ENCODE results near the gene KIF5A.

KIF5A gene

DNA sequence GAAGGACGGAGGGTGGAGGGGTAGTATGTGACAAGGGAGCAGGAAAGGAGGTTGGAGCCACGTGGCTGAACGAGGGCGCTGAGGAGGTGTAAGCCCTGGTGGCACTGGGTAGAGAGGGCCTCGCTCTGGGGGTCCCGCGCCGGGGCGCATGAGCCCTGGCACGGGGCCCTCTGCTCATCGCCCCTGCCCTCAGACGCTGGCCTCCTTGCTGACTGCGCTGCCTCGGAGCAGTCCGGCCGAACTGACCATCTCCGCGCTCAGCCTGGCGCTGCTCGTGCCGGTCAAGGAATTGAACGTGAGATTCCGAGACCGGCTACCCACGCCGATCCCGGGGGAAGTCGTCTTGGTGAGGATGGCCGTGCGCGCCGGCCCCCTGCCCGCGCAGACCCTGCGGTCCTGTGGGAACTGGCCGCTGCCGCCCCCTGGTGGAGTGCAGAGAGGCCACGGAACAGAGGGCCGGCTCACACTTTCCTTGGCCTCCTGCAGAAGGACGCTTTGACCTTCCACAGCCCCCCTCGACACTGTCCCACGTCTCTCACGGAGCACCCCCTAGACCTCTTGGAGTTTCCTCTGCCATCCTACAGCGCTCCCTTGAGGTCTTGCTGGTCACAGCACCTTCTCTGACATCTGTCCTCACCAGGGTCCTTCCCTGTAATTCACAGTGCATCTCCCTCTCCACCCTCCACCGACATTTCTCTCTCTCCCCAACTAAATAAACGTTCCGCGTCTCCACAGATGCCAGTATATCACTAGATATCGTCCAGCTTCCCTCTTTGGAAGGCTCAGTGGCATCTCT lies 71.9 kb downstream of the KIF5A start:
- peak; percentile 25 to 30 for DNase-seq

DNA sequence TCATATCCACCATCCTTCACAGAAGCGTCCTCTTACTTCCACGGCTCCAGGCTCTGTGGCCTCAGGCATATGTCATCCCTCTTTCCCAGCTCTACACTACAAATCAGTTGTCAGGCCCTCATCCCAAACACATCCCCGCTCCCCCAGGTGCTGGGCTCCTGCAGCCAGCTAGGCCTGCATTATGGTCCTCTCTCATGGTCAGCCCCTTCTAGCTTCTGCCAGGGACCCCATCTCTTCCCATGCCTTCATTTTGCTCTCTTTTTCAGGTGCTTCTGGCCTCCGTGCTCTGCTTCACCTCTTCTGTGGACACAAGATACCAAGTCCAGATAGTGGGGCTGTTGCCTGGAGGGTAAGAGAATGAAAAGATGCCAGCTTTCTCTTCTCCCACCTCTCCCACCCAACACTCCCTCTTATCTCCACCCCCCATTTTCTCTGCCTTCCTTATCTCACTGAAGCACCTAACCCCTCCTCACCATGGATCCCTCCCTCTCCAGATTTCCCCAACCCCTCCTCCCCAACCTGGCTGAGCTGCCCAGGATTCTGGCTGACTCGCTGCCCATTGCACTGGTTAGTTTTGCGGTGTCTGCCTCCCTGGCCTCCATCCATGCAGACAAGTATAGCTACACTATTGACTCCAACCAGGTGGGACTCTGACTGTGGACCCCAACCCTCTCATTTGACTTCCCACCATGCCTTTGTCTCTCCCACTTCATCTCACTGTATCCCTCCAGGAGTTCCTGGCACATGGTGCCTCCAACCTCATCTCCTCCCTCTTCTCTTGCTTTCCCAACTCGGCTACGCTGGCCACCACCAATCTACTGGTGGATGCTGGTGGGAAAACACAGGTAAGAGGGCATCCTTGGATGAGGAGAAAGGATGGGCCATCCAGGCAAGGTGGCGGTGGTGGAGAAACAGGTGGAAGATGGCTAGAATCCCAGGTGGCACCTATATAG lies 72.7 kb downstream of the KIF5A start:
- no peak for DNase-seq

DNA sequence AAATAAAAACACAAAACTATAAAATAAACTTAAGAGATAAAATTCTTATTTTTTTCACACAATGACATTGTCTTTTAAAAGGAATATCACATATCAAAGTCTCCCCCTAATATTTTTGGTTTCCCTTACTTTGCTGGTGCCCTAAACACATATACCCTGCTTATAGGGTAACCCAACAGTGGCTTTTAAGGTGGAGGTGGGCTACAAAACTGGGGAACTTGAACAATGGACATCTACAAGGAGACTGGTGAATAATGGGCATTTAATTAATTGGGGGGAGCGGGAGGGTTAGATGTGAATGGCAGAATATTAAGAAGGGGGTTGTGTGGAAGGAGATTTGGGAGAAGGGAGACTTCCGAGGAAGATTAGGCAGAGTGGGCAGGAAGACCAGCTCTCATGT lies 73.5 kb downstream of the KIF5A start:
- DNase-seq = no peak

DNA sequence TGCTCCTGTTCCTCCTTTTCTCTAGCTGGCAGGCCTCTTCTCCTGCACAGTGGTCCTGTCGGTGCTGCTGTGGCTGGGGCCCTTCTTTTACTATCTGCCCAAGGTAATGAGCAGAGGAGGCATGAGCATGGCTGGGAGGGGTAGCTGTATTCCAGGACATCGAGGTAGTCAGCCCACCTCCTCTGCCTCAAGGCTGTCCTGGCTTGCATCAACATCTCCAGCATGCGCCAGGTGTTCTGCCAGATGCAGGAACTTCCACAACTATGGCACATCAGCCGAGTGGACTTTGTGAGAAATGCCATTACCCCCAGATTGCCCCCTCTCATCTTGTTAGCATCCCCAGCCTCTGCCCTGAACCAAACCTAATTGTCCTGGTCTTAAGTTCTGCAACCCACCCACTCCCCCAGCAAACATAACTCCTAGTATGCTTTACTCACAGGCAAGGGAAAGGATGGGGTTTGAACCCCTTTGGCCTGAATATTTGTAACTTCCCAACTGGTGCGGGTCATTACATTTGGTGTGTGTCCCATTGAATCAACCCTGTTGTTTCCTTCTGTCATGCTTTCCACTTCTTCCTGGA lies 74.1 kb downstream of the KIF5A start:
- no peak for DNase-seq

DNA sequence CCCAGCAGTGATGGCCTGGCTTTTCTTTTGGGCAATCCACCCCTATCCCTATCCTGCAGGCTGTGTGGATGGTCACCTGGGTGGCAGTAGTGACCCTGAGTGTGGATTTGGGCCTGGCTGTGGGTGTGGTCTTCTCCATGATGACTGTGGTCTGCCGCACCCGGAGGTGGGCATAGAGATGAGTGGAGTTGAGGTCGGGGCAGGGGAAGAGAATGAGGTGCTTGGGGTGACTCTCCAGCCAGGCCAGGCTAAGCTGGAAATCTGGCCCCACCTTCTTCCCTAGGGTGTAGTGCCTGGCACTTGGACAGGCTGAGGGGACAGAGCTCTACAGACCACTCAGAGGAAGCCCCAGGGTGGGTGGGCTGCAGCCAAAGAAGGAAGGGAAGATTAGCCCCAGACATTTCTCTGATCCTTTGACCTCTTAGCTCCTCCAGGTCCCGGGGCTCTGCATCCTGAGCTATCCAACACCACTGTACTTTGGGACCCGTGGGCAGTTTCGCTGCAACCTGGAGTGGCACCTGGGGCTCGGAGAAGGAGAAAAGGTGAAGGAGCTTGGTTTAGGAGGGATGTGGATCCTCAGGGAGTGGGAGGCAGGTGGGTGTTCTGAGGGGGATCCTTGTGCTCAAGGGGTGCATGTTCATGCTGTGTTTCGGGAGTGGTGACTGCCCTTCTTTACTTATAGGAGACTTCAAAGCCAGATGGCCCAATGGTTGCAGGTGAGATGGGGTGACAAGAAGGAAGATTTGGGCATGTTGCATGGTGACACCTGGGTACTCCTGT lies 74.8 kb downstream of the KIF5A start:
- no peak for DNase-seq

DNA sequence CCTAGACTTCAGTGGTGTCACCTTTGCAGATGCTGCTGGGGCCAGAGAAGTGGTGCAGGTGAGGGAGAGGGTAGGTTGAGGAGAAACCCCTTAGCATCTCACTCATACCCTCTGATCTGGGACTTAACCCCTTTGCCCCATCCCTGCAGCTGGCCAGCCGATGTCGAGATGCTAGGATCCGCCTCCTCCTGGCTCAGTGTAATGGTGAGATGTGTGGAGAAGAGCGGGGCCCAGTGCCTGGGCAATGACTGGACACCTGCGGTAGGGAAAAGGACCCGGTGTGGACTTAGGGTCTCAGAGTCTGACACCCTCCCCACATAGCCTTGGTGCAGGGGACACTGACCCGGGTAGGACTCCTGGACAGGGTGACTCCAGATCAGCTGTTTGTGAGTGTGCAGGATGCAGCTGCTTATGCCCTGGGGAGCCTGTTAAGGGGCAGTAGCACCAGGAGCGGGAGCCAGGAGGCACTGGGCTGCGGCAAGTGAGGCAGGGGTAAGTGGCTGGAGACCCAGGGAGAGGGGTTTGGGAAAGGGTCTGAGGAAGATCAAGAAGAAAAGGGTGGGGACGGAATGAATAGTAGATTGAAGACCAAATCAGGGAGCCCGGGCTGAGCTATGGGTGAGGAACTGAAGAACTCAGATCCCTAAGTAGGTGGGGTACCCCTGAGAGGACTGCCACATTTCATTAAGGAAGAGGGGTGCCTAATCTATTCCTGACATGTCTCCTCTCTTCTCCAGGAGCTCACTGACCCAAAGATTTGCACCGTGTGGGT lies 75.6 kb downstream of the KIF5A start:
- DNase-seq = no peak

DNA sequence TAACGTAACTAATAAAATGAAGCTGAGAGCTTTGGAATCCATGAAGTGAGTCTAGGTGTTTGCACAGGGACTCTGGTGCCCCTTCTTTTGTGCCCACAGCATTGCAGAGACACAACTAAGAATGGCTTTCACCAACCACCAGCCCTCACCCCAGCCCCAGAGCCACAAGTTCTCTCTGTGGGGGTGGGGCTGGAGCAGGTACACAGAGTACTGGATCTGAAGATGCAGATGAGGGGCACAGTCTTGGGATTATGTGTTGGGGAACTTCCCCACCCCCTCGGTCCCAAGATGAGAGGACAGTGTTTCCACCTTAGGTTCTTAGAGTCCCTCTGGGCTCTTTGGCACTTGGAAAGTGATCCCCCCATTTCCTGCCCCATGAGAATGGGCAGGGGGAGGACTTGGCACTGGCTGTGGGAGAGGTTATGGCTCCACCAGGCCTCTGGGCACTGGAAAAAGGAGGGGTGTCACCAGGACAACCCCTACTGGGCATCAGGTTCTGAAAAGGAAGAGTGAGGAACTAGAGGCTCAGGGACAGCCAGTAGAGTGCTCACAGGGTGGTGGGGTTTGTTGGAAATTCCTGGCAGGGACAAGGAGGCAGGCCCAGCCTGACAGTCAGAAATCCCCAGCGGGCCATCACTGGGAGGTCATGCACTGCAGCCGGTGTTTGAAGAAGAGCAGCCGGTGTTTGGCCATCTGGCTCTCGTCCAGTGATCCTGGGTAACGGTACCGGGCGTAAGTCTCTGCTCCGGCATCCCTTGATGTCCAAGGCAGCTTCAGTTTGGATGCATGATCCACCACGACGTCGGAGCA lies 76.5 kb downstream of the KIF5A start:
- no peak for DNase-seq

DNA sequence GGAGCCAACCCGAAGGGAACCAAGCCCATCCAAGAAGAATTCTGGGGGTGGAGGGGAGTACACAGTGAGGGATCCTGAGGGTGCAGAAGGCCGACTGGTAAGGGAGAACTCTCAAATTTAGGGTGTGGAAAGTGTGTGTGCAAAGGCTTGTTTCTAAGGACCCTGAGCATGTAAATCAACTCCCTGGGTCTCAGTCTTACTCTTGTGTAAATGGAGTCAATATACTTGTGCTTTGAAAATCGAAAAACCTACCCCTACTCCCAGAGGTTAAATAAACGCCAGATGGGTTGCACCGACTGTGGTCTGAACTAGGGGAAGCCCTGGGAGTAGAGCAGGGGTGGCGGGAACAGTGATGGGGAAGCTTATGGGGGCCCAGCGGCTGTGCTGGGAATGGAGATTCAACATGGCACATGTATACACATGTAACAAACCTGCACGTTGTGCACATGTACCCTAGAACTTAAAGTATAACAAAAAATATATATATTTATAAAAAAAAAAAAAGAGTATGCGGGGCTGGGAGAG lies 77.1 kb downstream of the KIF5A start:
- no peak for DNase-seq

DNA sequence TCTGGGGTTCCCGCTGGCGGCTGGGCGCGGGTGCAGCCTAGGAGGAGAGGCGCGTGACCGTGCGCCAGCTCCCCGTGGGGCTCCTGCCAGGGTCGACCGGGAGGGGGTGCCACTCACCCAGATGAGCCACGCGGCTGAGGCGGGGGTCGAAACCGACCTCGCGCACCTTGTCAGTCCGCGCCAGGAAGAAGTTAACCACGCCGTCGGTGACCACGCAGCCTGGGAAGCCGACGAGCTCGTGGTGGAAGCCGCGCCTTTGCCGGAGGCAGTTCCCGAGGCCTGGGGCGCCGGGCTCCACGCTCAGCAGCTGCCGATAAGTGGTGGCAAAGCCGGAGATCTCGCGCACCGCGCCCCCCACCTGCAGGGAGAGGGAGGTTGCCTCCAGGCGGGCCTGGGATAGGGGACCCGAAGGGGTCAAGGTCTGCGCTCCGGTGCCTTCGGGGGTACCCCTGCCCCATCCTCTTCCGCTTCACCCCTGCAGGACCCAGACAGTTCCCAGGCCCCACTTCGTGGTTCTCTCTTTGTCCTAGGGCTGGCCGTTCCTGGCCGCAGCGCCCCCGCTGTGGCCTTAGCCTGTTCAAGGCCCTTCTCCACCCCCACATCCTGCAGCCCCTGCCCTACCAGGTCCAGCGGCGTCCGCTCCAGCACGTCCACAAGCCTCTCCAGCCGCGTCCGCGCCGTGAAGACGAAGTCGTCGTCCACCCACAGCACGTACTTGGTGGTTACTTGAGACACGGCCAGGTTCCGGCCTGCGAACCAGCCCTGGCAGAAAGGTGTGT lies 77.8 kb downstream of the KIF5A start:
- DNase-seq = no peak

DNA sequence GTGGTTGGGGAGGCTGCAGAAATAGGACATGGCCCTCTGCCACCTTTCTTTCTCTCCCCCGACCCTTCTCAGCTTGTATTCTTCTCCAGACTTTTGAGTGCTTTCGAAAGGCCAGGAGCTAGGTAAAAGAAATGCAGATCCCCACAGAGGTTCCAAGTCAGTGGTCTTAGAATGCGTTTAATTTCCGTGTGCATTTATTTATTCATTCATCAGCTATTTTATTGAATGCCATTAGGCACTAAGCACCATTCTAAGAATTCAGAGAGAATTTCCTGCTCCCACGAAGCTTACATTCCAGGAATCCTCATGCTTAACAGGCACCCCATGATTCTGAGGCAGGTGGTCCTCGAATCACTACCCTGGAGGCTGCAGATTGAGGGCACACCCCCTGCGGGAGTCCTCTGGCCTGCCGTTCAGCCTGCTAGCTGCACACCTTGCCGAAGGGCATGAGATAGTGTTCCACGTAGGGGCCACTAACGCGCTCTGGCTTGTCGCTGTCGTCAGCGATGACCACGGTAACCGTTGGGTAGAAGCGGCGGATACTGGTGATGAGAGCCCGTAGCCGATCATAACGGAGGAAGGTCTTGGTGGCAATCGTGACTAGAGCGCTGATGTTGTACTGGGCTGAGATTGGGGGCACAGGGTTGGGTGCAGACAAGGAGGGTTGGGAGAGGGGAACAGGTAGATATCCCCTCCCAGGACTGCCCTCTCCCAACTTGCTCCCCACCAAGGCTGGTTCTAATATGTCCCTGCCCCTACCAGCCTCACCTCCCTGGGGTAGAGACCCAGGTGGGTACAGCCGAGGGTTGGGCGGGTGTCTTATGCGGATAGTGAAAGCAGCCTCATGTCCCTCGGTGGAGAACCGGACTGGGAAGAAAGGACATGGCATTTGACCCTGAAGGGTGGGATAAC lies 78.7 kb downstream of the KIF5A start:
- DNase-seq = no peak

DNA sequence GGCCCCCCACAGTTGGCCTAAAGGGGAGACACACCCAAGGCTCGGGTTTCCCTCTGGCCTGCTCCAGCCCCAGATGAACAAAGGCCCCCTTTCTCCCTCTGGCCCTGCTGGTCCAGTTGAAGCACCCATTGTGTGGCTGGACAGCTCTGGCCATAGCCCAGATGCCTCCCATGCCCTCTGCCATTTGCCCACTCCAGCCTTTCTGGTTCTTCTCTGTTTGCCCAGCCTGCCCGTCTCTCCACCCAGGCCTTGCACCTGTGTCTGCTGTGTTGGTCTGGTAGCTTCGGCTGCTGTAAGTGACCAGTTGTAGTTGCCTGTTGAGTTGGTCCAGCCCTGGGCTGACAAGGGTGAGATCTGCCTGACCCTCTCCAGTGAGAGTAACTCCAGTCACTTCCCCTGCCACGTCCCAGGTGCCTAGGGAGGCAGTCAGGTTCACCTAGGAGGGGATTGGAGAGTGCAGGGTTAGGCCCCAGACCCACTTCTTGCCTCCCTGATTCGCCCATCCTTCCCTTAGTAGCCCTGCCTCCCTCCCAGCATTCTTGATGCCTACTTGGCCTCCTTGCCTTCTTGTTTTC lies 80.1 kb downstream of the KIF5A start:
- no peak for DNase-seq

DNA sequence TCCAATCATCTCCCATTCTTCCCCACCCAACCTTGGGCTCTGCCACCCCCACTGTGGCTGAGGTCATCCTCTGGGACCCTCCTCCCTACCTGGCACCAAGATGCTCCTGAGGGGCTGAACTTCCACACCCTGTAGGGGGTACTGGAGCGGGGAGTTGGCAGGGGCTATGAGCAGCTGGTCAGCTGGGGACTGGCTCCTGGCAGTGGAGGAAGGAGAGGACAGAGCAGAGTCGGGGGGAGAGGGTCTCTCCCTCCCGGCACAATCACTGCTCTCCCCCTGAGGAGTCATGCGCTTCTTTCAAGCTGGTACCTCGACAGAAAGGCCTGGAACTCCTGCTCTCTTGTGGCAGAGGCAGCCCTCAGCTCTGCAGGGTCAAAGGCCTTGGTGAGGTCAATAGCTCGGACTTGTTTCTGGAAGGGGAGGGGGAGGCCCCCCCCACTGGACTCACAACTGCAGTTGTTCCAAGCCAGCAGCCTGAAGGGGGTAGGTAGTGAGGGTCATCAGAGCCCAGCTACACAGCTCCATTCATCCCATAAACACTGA lies 81.1 kb downstream of the KIF5A start:
- DNase-seq = no peak

DNA sequence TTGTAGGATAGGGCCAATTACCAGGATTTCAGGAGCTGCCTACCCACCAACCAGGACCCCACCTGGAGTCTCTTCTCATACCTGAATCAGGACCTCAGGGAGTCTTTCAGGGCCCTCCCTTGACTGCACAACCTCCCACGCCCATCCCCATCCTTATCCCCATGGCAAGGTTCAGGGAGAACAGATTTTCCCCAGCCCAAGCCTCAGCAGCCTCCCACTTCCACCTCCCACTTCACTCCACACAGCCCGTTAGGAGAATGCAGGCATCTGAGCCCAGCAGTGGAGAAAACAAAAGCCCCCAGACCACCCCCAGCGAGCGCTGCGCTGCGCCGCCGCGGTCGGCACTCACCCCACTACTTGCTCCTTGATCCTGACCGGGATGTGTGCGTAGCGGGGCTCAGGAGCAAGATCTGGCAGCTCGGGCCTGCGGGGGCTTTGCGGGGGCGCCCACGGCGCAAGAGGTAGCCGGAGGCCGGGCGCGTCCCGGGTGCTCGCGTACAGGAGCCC lies 81.8 kb downstream of the KIF5A start:
- no peak for DNase-seq

DNA sequence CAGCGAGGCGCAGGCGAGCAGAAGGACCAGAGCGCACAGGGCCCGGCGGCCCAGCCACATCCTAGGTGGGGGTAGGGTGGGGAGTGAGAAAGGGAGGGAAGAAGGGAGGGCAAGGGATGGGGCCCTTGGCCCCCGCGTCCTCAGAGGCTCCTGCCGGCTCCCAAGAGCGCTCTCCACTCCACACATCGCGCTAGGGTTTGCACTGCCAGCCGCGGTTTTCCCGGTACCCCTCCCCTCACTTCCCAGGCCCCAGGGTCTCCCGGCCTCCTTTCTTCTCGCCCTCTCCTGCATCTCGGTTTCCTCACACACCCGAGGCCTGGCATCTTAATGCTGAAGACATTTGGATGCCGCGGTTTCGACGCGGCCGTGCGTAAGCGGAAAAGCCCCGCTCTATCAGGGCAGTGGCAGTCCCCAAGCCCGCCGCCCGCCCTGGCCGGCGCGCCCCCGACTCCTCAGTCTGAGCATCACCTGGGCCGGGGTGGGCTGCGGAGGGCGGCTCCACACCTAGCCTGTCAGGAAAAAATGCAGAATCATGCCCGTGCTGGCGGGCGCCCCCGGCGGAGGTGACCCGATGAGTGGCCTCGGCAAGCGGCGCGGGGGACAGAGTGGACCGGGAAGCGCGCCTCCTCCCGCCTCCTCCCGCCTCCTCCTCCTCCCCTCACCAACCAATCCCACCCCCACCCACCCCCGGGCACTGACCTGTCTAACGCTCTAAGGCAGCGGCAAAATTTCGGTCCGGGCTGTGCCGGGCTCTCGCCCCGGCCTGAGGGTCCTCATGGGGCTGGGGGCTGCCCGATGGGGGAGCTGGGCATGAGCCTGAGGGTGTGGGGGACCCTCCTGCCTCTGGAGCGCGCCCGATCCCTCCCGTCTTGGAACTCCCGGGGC lies 82.5 kb downstream of the KIF5A start:
- DNase-seq = no peak

DNA sequence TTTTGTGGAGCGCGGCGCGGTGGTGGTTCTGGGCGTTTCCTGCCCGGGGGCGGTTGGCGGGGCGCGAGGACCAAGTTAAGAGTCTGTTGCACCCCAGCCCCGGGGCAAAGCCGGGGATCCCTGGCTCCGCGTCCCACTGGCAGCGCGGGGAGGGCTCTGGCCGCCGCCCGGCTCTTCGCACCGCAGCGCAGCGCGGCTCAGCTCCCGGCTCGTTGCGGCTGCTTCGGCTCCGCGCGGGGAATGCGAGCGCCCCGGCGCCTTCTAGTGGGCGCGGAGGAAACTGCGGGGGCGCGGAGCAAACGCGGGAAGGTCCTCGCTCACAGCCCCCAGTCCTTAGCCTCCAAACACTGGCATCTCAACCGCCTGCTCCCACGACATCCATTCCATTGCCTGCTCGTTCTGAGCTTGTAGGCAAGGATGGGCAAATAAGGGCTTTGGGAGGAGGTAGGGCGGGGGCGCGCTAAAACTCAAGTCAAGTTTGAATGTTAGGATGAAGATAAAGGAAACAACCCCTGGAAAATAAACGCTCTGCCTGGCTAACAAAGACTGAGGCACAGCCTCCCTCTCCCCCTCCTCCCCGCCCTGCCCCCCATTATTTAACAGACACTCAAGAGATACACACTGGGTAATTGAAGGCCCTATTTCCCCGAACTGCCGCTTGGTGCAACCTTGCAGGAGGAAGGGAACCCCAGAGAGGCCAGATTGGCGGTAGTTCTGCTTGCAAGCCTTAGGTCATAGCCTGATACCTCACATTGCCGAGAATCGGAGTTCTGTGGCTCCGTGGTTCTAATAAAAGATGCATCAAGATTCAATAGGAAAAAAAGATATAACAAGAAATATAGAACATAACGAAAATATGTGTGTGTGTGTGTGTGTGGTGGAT lies 83.4 kb downstream of the KIF5A start, which contains the start of gene B4GALNT1:
B4GALNT1 (minus strand) TSS at position 244 of the 883 bp plus-strand sequence. CDS start 1,069 bp downstream, outside the sequence.
- peak; percentile 54 to 63 for DNase-seq

Measured in NCI-H187 (cell line).